HCT116 (cell line): ENCODE results near the gene GFPT2.

ENCODE experiments used
- CEBPB ChIP-seq: IDR thresholded peaks from 2 replicates; pipeline ENCODE4 v1.6.1; 2012; ENCODE audit warnings: low read depth
- CTCF ChIP-seq, 3 experiments: fragments of 200-600 bp in 1 of 3; sonication (generic) in 1 of 3; IDR thresholded peaks in 2 of 3; conservative IDR thresholded peaks in 1 of 3; 2 replicates each; pipeline ENCODE4 v1.5.1; 2012 to 2017; ENCODE audit warnings: low read depth in 2 of 3, low read length in 2 of 3, antibody characterized with exemption in 1 of 3, borderline replicate concordance in 1 of 3, control low read depth in 1 of 3, mild to moderate bottlenecking in 1 of 3, mixed read lengths in 1 of 3, mixed run types in 1 of 3, moderate library complexity in 1 of 3; ENCODE audit not compliant: insufficient read depth in 1 of 3
- EZH2 ChIP-seq: fragments of 200-600 bp; sonication (generic); IDR thresholded peaks from 2 replicates; pipeline ENCODE4 v1.6.1; 2017; ENCODE audit warnings: antibody characterized with exemption, mixed run types
- EZH2phosphoT487 ChIP-seq: fragments of 200-600 bp; IDR thresholded peaks from 2 replicates; pipeline ENCODE4 v1.6.1; 2018; ENCODE audit warnings: antibody characterized with exemption, borderline replicate concordance
- JUND ChIP-seq: IDR thresholded peaks from 2 replicates; pipeline ENCODE4 v1.6.1; 2012
- POLR2A ChIP-seq: IDR thresholded peaks from 2 replicates; pipeline ENCODE4 v1.7.0; 2011; ENCODE audit warnings: borderline replicate concordance; ENCODE audit not compliant: insufficient read depth, insufficient read length; ENCODE audit errors: extremely low read depth
- RAD21 ChIP-seq: IDR thresholded peaks from 2 replicates; pipeline ENCODE4 v1.6.1; 2012; ENCODE audit warnings: low read depth, mild to moderate bottlenecking
- SIN3A ChIP-seq: IDR thresholded peaks from 2 replicates; pipeline ENCODE4 v1.6.1; 2012; ENCODE audit warnings: low read depth
- SP1 ChIP-seq: IDR thresholded peaks from 2 replicates; pipeline ENCODE4 v1.6.1; 2012; ENCODE audit warnings: low read depth
- TCF7L2 ChIP-seq: IDR thresholded peaks from 2 replicates; pipeline ENCODE4 v1.7.0; 2011; ENCODE audit warnings: borderline replicate concordance, inconsistent platforms; ENCODE audit not compliant: insufficient read depth, insufficient read length; ENCODE audit errors: extremely low read depth
- YY1 ChIP-seq: IDR thresholded peaks from 2 replicates; pipeline ENCODE4 v1.6.1; 2011; ENCODE audit warnings: low read length, low read depth, moderate library complexity, mild to moderate bottlenecking; ENCODE audit not compliant: insufficient replicate concordance; ENCODE audit errors: extremely low read depth
- ZNF274 ChIP-seq: fragments of 200-500 bp; sonication (Bioruptor generic); IDR thresholded peaks from 2 replicates; pipeline ENCODE4 v1.6.1; 2014; ENCODE audit warnings: mild to moderate bottlenecking, low read depth, low read length, inconsistent platforms
- TF ChIP-seq, protein P1 (sequence below): IDR thresholded peaks from 2 replicates; pipeline ENCODE4 v1.6.1; 2012; ENCODE audit warnings: low read depth
- TF ChIP-seq, protein P2 (sequence below): IDR thresholded peaks from 2 replicates; pipeline ENCODE4 v1.6.1; 2012

GRCh38 chr5:180251141-180251540 is 102.0 kb downstream of the GFPT2 start:
- TF ChIP-seq SP1 (no peak), JUND (no peak), CTCF (IDR thresholded peaks at IDR 0.05 in 2 of 3, conservative IDR thresholded peaks at IDR 0.05 in 1 of 3; ENCODE audit: borderline replicate concordance in 1 of 3, insufficient read depth in 1 of 3, low read depth in 2 of 3, low read length in 2 of 3) (no peak), RAD21 (no peak), CEBPB (no peak), EZH2phosphoT487 (no peak), EZH2 (no peak), POLR2A (no peak), YY1 (no peak), SIN3A (no peak), ZNF274 (no peak), TCF7L2 (no peak)
- TF ChIP-seq, protein P1, sequence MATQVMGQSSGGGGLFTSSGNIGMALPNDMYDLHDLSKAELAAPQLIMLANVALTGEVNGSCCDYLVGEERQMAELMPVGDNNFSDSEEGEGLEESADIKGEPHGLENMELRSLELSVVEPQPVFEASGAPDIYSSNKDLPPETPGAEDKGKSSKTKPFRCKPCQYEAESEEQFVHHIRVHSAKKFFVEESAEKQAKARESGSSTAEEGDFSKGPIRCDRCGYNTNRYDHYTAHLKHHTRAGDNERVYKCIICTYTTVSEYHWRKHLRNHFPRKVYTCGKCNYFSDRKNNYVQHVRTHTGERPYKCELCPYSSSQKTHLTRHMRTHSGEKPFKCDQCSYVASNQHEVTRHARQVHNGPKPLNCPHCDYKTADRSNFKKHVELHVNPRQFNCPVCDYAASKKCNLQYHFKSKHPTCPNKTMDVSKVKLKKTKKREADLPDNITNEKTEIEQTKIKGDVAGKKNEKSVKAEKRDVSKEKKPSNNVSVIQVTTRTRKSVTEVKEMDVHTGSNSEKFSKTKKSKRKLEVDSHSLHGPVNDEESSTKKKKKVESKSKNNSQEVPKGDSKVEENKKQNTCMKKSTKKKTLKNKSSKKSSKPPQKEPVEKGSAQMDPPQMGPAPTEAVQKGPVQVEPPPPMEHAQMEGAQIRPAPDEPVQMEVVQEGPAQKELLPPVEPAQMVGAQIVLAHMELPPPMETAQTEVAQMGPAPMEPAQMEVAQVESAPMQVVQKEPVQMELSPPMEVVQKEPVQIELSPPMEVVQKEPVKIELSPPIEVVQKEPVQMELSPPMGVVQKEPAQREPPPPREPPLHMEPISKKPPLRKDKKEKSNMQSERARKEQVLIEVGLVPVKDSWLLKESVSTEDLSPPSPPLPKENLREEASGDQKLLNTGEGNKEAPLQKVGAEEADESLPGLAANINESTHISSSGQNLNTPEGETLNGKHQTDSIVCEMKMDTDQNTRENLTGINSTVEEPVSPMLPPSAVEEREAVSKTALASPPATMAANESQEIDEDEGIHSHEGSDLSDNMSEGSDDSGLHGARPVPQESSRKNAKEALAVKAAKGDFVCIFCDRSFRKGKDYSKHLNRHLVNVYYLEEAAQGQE = no peak
- TF ChIP-seq, protein P2, sequence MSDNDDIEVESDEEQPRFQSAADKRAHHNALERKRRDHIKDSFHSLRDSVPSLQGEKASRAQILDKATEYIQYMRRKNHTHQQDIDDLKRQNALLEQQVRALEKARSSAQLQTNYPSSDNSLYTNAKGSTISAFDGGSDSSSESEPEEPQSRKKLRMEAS = no peak
